ENCODE measurements around the gene KCNH1.

KCNH1 gene

DNA sequence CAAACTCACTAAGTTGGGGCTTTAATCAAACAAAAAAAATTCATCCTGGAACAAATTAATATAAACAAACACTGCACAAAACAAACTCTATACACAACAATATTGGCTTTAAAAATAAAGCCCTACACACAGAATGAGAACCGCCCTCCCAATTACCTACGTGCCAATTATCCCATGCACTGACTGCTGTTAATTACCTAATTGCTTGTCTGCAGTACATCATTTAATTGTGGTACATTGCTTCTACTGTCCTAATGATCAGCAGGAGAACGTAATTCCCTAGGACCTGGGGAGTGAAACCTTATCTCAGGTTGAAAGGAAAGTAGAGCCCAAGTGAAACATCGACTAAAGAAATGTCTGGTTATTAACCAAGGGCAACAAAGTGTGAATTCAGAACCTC is 364.5 kb downstream of the KCNH1 start:
- H3K9me3 ChIP-seq (ENCODE audit: control insufficient read depth, insufficient read depth, low read length) = no peaks in the 10 kb centered on the region
- H3K36me3 ChIP-seq (ENCODE audit: control insufficient read depth, insufficient read depth, low read length) = no peaks in the 10 kb centered on the region
- H3K27ac ChIP-seq (ENCODE audit: low read length) = no peak overlapping the region
- WGBS (ENCODE audit: insufficient coverage, insufficient read length) = no CpG with 5 or more reads among the region's 4 CpGs
- no peaks in the 10 kb centered on the region for H3K27me3 ChIP-seq (ENCODE audit: control insufficient read depth, insufficient read depth, low read length)
- H3K4me3 ChIP-seq (ENCODE audit: low read length) = no peak overlapping the region
- no peaks in the 10 kb centered on the region for H3K4me1 ChIP-seq (ENCODE audit: control insufficient read depth, insufficient read depth, low read length)
- no peak for DNase-seq (ENCODE audit: low read depth, low spot score)

DNA sequence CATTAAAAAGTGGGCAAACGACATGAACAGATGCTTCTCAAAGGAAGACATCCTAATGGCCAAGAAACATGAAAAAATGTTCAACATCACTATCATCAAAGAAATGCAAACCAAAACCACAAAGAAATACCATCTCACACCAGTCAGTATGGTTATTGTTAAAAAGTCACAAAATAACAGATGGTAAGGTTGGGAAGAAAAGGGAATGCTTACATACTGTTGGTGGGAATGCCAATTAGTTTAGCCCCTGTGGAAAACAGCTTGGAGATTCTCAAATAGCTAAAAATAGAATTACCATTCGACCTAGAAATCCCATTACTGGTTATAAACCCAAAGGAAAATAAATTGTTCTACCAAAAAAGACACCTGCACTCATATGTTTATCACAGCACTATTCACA is 369.4 kb downstream of the KCNH1 start:
- no peak for DNase-seq (ENCODE audit: low read depth, low spot score)
- no peaks in the 10 kb centered on the region for H3K4me1 ChIP-seq (ENCODE audit: control insufficient read depth, insufficient read depth, low read length)
- no peak overlapping the region for H3K4me3 ChIP-seq (ENCODE audit: low read length)
- no CpG with 5 or more reads among the region's 2 CpGs for WGBS (ENCODE audit: insufficient coverage, insufficient read length)
- no peaks in the 10 kb centered on the region for H3K27me3 ChIP-seq (ENCODE audit: control insufficient read depth, insufficient read depth, low read length)
- no peaks in the 10 kb centered on the region for H3K9me3 ChIP-seq (ENCODE audit: control insufficient read depth, insufficient read depth, low read length)
- no peak overlapping the region for H3K27ac ChIP-seq (ENCODE audit: low read length)
- no peaks in the 10 kb centered on the region for H3K36me3 ChIP-seq (ENCODE audit: control insufficient read depth, insufficient read depth, low read length)

- Histone ChIP-seq H3K27me3 (ENCODE audit: control insufficient read depth, insufficient read depth, low read length) (no peaks in the 10 kb centered on the region), H3K27ac (ENCODE audit: low read length) (no peak overlapping the region), H3K9me3 (ENCODE audit: control insufficient read depth, insufficient read depth, low read length) (no peaks in the 10 kb centered on the region), H3K4me3 (ENCODE audit: low read length) (no peak overlapping the region), H3K36me3 (ENCODE audit: control insufficient read depth, insufficient read depth, low read length) (no peaks in the 10 kb centered on the region), H3K4me1 (ENCODE audit: control insufficient read depth, insufficient read depth, low read length) (no peaks in the 10 kb centered on the region)
- no peak for DNase-seq (ENCODE audit: low read depth, low spot score)
- WGBS (ENCODE audit: insufficient coverage, insufficient read length) = no CpG with 5 or more reads among the region's 4 CpGs
Measured at GRCh38 chr1:210758761-210759160, 375.2 kb downstream of the KCNH1 start.

GRCh38 chr1:210758261-210758660 is 375.7 kb downstream of the KCNH1 start:
- no CpG with 5 or more reads among the region's 1 CpG for WGBS (ENCODE audit: insufficient coverage, insufficient read length)
- H3K4me1 ChIP-seq (ENCODE audit: control insufficient read depth, insufficient read depth, low read length) = no peaks in the 10 kb centered on the region

DNA sequence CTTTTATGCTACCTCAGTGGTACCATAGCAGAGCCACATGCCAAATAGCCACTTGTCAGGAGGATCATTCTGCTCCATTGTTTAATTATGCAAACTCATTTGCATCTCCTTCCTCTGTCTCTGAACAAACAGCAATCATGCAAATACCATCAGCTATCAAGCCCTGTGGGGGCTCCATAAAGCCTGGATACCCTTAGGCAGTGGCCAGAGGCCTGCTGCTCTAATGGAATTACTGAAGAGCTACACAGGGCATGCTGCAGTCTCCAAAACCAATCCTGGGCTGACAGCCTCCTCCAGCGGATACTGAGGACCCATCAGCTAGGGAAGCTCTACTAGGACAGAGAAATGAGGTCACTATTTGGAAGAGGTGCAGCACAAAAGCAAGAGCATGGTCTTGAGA is 376.3 kb downstream of the KCNH1 start:
- H3K4me3 ChIP-seq (ENCODE audit: low read length) = no peak overlapping the region
- H3K36me3 ChIP-seq (ENCODE audit: control insufficient read depth, insufficient read depth, low read length) = no peaks in the 10 kb centered on the region
- H3K27ac ChIP-seq (ENCODE audit: low read length) = no peak overlapping the region
- H3K4me1 ChIP-seq (ENCODE audit: control insufficient read depth, insufficient read depth, low read length) = no peaks in the 10 kb centered on the region
- no peak for DNase-seq (ENCODE audit: low read depth, low spot score)
- no peaks in the 10 kb centered on the region for H3K27me3 ChIP-seq (ENCODE audit: control insufficient read depth, insufficient read depth, low read length)
- WGBS (ENCODE audit: insufficient coverage, insufficient read length) = no CpG with 5 or more reads among the region's 1 CpG
- no peaks in the 10 kb centered on the region for H3K9me3 ChIP-seq (ENCODE audit: control insufficient read depth, insufficient read depth, low read length)

More at GRCh38 chr1:210758261-210758660, 375.7 kb downstream of the KCNH1 start:
- no peaks in the 10 kb centered on the region for H3K27me3 ChIP-seq (ENCODE audit: control insufficient read depth, insufficient read depth, low read length)
- no peaks in the 10 kb centered on the region for H3K36me3 ChIP-seq (ENCODE audit: control insufficient read depth, insufficient read depth, low read length)
- no peak overlapping the region for H3K4me3 ChIP-seq (ENCODE audit: low read length)
- H3K27ac ChIP-seq (ENCODE audit: low read length) = no peak overlapping the region
- DNase-seq (ENCODE audit: low read depth, low spot score) = no peak
- H3K9me3 ChIP-seq (ENCODE audit: control insufficient read depth, insufficient read depth, low read length) = no peaks in the 10 kb centered on the region

DNA sequence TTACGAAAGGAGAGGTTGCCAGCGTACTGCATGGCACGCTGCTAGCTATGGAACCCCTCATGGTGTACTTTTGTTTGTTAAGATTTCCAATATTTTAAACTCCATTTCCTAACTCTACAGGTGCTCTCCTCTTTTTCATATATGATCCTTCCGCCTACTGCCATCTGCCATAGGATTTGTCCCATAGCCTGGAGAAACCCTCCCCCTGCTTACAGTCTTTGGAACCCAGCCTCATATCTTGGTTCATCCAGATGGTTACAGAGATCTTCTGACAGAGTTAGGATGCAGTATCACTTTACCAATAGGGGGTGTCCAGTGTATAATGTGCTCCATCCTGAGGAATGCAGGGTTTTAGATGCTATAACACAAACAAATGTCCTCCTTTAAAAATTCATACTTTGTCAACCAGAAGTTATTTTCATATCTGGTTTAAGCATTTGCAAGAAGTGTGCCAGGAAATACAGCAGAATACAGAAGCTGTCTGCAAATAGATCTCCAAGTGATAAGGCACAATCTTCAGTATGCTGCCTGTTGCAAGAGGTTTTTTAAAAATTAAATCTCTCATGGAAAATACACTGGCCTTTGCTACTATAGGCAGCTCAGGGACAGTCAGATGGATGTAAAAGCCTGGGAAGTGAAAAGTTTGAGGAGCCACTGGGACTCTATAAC is 377.8 kb downstream of the KCNH1 start:
- WGBS (ENCODE audit: insufficient coverage, insufficient read length) = no CpG with 5 or more reads among the region's 4 CpGs
- no peaks in the 10 kb centered on the region for H3K9me3 ChIP-seq (ENCODE audit: control insufficient read depth, insufficient read depth, low read length)
- H3K36me3 ChIP-seq (ENCODE audit: control insufficient read depth, insufficient read depth, low read length) = no peaks in the 10 kb centered on the region
- H3K27ac ChIP-seq (ENCODE audit: low read length) = no peak overlapping the region
- DNase-seq (ENCODE audit: low read depth, low spot score) = no peak
- no peak overlapping the region for H3K4me3 ChIP-seq (ENCODE audit: low read length)
- no peaks in the 10 kb centered on the region for H3K27me3 ChIP-seq (ENCODE audit: control insufficient read depth, insufficient read depth, low read length)
- H3K4me1 ChIP-seq (ENCODE audit: control insufficient read depth, insufficient read depth, low read length) = no peaks in the 10 kb centered on the region

- no peak for DNase-seq (ENCODE audit: low read depth, low spot score)
- WGBS (ENCODE audit: insufficient coverage, insufficient read length) = no CpG with 5 or more reads among the region's 8 CpGs
- H3K4me1 ChIP-seq (ENCODE audit: control insufficient read depth, insufficient read depth, low read length) = no peaks in the 10 kb centered on the region
- H3K4me3 ChIP-seq (ENCODE audit: low read length) = no peak overlapping the region
- H3K27me3 ChIP-seq (ENCODE audit: control insufficient read depth, insufficient read depth, low read length) = no peaks in the 10 kb centered on the region
- H3K36me3 ChIP-seq (ENCODE audit: control insufficient read depth, insufficient read depth, low read length) = no peaks in the 10 kb centered on the region
- no peaks in the 10 kb centered on the region for H3K9me3 ChIP-seq (ENCODE audit: control insufficient read depth, insufficient read depth, low read length)
- no peak overlapping the region for H3K27ac ChIP-seq (ENCODE audit: low read length)
Measured at GRCh38 chr1:210754878-210755665, 378.9 kb downstream of the KCNH1 start.

GRCh38 chr1:210751911-210752310 is 382.0 kb downstream of the KCNH1 start:
- Histone ChIP-seq H3K27me3 (ENCODE audit: control insufficient read depth, insufficient read depth, low read length) (no peaks in the 10 kb centered on the region), H3K9me3 (ENCODE audit: control insufficient read depth, insufficient read depth, low read length) (no peaks in the 10 kb centered on the region), H3K4me3 (ENCODE audit: low read length) (no peak overlapping the region), H3K27ac (ENCODE audit: low read length) (no peak overlapping the region), H3K36me3 (ENCODE audit: control insufficient read depth, insufficient read depth, low read length) (no peaks in the 10 kb centered on the region), H3K4me1 (ENCODE audit: control insufficient read depth, insufficient read depth, low read length) (no peaks in the 10 kb centered on the region)
- DNase-seq (ENCODE audit: low read depth, low spot score) = no peak
- no CpG with 5 or more reads among the region's 2 CpGs for WGBS (ENCODE audit: insufficient coverage, insufficient read length)

DNA sequence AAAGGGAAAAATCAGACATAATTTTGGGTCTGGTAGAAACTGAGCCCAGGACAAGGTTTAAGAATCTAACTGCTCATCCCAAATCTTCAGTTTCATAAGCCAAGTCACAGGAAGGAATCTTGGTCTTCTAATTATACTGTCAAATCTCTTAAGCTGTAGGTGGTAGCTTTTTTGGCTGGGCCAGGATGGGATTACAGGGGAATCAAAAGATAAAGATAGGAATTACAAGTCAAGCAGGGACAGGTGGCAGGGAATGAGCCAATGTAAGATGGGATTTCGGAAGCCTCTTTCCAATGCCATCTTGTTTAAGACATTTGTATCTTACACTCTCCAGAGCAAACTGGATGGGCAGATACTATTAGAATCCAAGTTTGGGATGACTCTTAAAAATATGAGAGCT is 383.5 kb downstream of the KCNH1 start:
- no peak overlapping the region for H3K4me3 ChIP-seq (ENCODE audit: low read length)
- no CpG with 5 or more reads among the region's 1 CpG for WGBS (ENCODE audit: insufficient coverage, insufficient read length)
- H3K27ac ChIP-seq (ENCODE audit: low read length) = no peak overlapping the region
- no peaks in the 10 kb centered on the region for H3K4me1 ChIP-seq (ENCODE audit: control insufficient read depth, insufficient read depth, low read length)
- no peaks in the 10 kb centered on the region for H3K27me3 ChIP-seq (ENCODE audit: control insufficient read depth, insufficient read depth, low read length)
- no peaks in the 10 kb centered on the region for H3K9me3 ChIP-seq (ENCODE audit: control insufficient read depth, insufficient read depth, low read length)
- no peak for DNase-seq (ENCODE audit: low read depth, low spot score)
- no peaks in the 10 kb centered on the region for H3K36me3 ChIP-seq (ENCODE audit: control insufficient read depth, insufficient read depth, low read length)

DNA sequence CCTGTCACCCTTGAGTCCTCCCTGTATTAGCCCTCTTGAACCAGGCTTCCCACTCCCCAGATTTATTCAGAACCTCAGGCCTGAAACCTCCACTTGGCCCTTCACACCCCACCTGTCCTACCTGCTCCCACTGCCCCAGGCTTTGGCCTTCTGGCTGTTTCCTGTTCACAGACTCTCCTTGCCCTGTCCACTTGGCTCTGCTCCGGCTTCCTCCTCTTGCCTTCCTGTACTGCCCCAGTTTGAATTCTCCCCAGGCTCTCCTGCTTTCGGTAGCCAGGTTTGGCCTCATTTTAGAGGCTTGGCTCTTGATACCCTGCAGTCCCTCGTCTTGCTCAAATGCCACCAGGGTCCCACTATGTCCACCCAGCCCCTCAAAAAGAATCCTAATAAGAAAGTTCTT is 385.2 kb downstream of the KCNH1 start:
- no CpG with 5 or more reads among the region's 3 CpGs for WGBS (ENCODE audit: insufficient coverage, insufficient read length)
- H3K4me1 ChIP-seq (ENCODE audit: control insufficient read depth, insufficient read depth, low read length) = no peaks in the 10 kb centered on the region

DNA sequence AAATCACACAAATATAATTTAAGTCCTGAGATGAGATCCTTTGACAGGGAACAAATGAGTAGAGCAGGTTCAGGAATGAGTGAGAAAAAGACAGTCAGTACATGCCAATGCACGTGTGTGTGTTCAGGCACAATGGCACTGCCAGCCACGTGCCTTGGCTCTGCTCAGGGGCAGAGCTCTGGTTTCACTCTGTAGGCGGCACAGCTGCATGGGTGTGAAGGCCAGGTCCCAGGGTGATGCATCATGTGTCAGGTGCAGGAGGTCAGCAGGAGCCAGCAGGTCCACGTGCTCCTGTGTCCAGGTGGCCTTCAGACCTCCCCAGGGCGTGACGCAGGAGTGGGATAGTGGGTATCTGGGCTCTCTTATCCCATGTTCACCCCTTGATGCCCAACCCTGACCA is 386.1 kb downstream of the KCNH1 start:
- no CpG with 5 or more reads among the region's 6 CpGs for WGBS (ENCODE audit: insufficient coverage, insufficient read length)
- no peaks in the 10 kb centered on the region for H3K9me3 ChIP-seq (ENCODE audit: control insufficient read depth, insufficient read depth, low read length)
- no peak overlapping the region for H3K4me3 ChIP-seq (ENCODE audit: low read length)
- H3K36me3 ChIP-seq (ENCODE audit: control insufficient read depth, insufficient read depth, low read length) = no peaks in the 10 kb centered on the region
- DNase-seq (ENCODE audit: low read depth, low spot score) = no peak
- no peak overlapping the region for H3K27ac ChIP-seq (ENCODE audit: low read length)
- no peaks in the 10 kb centered on the region for H3K27me3 ChIP-seq (ENCODE audit: control insufficient read depth, insufficient read depth, low read length)
- H3K4me1 ChIP-seq (ENCODE audit: control insufficient read depth, insufficient read depth, low read length) = no peaks in the 10 kb centered on the region

More for the DNA sequence above, 385.2 kb downstream of the KCNH1 start:
- Histone ChIP-seq H3K27ac (ENCODE audit: low read length) (no peak overlapping the region), H3K4me3 (ENCODE audit: low read length) (no peak overlapping the region), H3K36me3 (ENCODE audit: control insufficient read depth, insufficient read depth, low read length) (no peaks in the 10 kb centered on the region), H3K27me3 (ENCODE audit: control insufficient read depth, insufficient read depth, low read length) (no peaks in the 10 kb centered on the region), H3K9me3 (ENCODE audit: control insufficient read depth, insufficient read depth, low read length) (no peaks in the 10 kb centered on the region)
- DNase-seq (ENCODE audit: low read depth, low spot score) = no peak
